Measurements from ENCODE around the gene SHISAL2B.
A peak's percentile ranks its signal among the peaks of the same experiment; 100 is the strongest.
"Not testable (repeated sequence)": the region's sequence is repeated elsewhere in the genome, so short reads cannot be mapped to it uniquely, and the experiment has no call there.

Gene SHISAL2B

DNA sequence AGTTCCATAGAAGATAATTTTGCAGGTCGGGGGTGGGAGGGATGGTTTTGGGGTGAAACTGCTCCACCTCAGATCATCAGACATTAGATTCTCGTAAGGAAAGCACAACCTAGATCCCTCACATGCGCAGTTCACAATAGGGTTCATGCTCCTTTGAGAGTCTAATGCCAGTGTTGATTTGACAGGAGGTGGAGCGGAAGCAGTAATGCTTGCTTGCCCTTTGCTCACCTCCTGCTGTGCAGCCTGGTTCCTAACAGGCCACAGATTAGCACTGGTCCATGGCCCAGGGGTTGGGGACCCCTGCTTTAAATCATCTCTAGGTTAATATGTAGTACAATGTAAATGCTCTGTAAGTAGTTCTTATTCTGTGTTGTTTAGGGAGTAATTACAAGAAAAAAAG lies 10.5 kb downstream of the SHISAL2B start:
- no peak for DNase-seq (ENCODE audit: low spot score)

- DNase-seq (ENCODE audit: low spot score) = not testable (repeated sequence)
Measured at GRCh38 chr5:64706074-64706473, 15.8 kb downstream of the SHISAL2B start.

- no peak for DNase-seq (ENCODE audit: low spot score)
Measured at GRCh38 chr5:64707191-64707590, 16.9 kb downstream of the SHISAL2B start.

- not testable (repeated sequence) for DNase-seq (ENCODE audit: low spot score)
Measured at GRCh38 chr5:64714495-64714894, 24.2 kb downstream of the SHISAL2B start.

- DNase-seq (ENCODE audit: low spot score) = no peak
Measured at GRCh38 chr5:64722588-64722987, 32.3 kb downstream of the SHISAL2B start.

DNA sequence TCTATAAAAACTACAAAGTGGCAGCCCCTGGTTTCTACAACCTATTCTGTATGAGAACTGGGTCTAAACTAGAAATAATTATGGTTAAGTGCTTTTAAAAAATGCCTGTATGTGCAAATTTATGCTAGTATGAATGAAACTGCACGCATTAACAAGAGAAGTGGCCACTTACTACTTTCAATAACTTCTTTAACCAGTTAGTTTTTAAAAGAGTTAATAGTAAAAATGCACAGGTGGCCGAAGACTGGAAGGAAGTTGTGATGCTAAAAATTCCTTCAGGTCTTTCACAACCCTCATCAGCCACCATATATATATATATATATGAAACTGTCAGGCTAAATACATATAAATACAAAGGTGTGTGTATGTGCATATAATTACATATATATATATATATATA lies 36.8 kb downstream of the SHISAL2B start:
- no peak for DNase-seq (ENCODE audit: low spot score)

DNA sequence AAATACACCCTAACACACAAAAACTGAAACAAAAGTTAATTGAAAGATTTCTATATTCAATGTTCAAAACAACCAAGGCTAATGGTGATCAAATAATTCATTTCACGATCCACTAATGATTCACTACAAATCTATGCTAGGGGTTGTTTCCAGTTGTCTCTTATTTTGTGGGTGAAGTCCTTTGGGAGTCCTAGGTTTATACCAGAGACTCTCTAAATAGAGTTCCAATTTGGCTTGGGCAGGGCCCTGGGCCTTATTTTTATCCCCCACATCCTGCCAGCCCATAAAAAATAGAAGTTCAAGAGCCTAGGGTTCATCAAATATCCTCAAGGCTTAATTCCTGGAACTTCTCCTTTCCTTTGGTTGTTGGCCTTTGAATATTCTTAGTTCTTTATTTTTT lies 52.1 kb downstream of the SHISAL2B start:
- DNase-seq (ENCODE audit: low spot score) = no peak

DNA sequence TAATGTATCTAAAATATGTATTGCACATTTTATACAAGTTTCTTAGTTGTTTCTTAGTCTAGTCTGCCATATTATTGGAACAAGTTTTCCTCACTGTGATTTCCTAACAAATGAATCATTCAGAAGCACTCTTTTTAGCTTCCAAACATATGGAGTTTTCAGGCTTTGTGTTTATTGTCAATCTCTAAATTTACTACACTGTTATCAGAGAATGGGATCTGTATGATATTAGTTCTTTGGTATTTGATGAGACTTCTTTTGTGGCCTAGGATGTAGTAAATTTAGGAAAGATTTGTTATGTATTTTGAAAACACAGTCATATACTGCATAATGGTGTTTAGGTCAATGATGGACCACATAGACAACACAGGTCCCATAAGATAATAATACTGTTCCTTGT lies 52.5 kb downstream of the SHISAL2B start:
- DNase-seq (ENCODE audit: low spot score) = no peak

GRCh38 chr5:64744914-64745313 lies 54.6 kb downstream of the SHISAL2B start:
- DNase-seq (ENCODE audit: low spot score) = no peak

DNA sequence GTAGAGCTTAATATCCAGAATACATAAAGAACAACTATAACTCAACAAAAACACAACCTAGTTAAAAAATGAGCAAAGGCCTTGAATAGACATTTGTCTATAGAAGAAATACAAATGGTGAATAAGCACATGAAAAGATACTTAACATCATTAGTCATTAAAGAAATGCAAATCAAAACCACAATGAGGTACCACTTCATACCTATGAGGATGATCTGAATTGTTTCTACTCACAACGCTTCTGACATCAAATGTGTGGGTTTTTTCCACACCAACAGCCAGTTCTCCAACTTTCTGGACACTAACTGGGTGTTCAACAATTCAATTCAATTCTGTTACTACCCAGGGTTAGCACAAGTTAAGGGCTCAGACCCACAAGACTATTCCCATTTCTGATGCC lies 56.1 kb downstream of the SHISAL2B start:
- DNase-seq (ENCODE audit: low spot score) = no peak

DNA sequence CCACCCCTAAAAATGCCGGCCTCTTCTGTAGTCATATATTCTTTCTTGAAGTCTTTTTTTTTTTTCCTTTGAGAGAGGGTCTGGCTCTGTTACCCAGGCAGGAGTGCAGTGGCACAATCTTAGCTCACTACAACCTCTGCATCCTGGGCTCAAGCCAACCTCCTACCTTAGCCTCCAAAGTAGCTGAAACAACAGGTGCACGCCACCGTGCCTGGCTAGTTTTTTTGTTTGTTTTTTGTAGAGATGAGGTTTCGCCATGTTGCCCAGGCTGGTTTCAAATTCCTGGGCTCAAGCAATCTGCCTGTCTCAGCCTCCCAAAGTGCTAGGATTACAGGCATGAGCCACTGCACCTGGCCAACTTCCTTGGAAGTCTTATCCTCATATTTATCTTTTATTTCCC lies 59.1 kb downstream of the SHISAL2B start:
- no peak for DNase-seq (ENCODE audit: low spot score)

DNA sequence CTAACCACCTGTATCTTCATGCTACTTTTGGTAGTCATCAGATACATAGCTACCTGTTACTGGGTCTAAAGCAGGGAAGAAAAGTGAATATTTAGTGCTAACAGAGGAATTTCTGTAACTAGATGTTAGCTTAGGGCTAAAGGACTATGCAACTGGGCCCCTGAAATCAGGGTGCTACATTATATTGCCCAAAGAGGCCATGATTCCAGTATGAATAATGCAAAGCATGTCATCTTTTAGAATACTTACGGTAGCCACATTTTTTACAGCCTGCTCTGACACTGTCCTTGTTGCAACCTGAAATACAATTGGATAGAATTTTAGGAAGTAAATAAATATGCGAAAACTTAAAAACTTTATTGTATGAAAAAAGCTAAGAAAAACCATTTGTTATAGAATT lies 63.8 kb downstream of the SHISAL2B start:
- DNase-seq (ENCODE audit: low spot score) = no peak

GRCh38 chr5:64758901-64759300 lies 68.6 kb downstream of the SHISAL2B start:
- DNase-seq (ENCODE audit: low spot score) = no peak

DNA sequence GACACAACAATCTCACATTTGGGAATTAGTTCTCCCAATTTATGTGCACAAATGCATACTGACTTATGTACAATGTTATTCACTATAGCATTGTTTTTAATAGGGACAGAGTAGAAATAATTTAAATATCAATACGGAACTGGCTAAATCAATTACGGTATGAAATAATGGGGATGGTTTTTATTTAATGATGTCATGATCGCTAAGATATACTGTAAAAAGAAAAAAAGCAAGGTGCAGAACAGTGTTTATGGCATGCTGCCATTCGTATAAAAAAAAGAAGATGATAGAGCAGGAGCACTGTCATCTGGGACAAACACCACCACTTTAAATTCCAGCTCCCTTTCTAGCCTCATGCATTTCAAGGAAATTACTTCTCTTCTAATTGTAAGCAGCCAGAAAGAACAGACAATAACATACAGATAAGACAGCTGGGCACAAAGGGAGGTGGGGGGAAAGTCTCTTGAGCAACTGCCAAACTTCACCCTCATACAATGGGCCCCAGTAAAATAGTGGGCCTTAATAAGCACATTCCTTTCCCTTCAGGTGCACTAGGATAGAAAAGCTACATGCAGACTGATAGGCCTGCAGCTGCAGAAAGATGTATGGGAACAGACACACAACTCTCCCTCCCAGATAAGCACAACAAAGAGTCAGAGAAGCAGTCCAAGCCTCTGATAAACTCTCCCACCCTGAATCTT lies 69.8 kb downstream of the SHISAL2B start:
- peak; percentile 31 for DNase-seq (ENCODE audit: low spot score)

GRCh38 chr5:64763948-64764503 lies 73.7 kb downstream of the SHISAL2B start:
- no peak for DNase-seq (ENCODE audit: low spot score)

DNA sequence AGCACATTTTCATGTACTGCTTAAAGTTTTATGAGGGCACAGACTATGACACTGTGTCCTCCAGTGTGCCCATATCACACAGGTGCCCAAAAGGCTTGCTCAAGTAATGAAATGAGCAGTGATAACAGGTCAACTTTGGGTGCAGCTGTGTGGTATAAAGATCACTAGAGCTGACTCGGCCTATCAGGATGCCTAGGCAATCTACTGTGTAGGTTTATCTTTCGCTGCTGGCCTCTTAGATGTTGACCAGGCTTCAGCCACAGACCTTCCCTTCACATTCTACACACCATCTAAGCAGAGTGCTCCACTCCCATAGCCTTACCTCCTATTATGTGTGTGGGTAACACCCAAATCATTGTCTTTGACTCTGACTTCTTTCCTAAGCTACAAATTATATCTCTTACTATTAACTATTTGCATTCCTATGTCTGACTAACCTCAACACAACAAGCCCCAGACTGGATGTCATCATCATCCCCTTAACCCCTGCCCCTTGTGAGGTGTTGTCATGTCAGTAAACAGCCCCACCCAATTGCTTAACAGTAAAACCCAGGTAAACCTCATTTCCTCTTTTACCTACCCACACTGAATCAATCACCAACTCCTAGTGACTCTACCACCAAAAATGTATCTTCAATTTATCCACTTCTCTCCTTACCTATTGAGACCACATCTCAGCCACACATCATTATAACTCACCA lies 75.7 kb downstream of the SHISAL2B start:
- DNase-seq (ENCODE audit: low spot score) = no peak

DNA sequence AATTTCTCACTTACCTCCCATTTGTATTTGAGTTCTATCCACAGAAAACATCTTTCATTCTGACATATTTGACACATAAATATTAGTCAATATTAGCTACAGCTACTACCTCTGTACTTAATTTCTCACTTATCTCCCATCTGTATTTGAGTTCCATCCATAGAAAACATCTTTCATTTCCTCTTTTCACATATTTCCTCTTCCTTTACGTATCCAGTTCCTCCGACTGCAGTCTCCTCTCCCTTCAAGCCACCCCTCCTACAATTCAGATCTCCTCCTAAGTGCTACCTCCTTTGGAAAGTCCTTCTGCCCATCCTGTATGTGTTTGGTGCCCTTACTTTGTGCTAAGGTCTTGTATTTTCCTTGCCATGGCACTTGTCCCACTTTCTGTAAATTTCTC lies 76.6 kb downstream of the SHISAL2B start:
- DNase-seq (ENCODE audit: low spot score) = no peak

Measured in globus pallidus (tissue), 1 donor.